ENCODE measurements around the gene CCNB2.
"Not testable (repeated sequence)": the region's sequence is repeated elsewhere in the genome, so short reads cannot be mapped to it uniquely, and the experiment has no call there.

CCNB2 gene

DNA sequence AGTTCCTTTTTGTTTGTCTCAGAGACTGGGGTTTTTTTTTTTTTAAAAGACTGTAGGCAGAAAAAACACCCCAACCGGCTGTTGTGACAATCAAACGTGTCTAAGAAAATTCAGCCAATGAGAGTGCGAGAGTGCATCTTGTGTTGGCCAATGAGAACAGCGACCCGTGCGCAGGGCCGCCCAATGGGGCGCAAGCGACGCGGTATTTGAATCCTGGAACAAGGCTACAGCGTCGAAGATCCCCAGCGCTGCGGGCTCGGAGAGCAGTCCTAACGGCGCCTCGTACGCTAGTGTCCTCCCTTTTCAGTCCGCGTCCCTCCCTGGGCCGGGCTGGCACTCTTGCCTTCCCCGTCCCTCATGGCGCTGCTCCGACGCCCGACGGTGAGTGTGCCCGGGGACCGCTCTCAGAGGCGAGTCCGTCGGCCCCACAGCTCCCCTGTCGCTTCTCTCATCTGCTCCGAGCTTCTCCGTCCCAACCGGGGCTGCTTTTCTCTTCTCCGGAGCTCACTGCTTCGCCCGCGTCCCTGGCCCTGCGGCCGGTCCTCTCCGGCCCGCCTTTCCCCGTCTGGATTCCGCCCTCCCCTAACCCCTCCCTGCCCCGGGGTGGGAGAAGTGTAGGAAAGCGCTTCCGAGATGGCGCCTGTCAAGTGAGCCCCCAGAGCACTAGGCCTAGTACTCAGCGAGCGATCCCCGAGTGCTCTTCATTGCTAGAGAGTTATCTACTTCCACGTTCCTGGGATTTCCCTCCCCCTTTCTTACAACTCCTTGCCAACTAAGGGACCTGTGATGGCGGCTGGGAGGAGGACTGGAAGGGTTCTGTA, at the start of gene CCNB2:
Gene CCNB2 (plus strand): TSS at position 235 of the 821 bp plus-strand sequence. CDS start 123 bp downstream, at position 358.
- peak; percentile 95 for DNase-seq

DNA sequence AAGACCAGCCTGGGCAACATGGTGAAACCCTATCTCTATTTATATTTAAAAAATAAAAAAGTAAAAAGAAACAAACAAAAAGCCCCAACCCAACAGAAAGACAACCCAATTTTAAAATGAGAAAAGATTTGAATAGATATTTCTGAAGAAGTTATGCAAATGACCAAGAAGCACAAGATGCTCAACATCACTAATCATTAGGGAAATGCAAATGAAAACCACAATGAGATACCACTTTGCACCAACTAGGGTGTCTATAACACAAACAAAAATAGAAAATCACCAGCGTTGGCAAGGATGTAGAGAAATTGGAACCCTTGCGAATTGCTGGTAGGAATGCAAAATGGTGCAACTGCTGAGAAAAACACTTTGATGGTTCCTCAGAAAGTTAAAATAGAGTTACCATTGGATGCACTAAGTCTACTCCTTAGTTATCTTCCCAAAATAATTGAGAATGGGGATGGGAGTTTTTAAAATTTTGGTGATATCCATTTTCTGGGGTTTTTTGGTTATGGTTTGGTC, 45.8 kb upstream of the CCNB2 start:
- no peak for DNase-seq

GRCh38 chr15:59060348-59060747, 44.6 kb upstream of the CCNB2 start:
- DNase-seq, result no peak

DNA sequence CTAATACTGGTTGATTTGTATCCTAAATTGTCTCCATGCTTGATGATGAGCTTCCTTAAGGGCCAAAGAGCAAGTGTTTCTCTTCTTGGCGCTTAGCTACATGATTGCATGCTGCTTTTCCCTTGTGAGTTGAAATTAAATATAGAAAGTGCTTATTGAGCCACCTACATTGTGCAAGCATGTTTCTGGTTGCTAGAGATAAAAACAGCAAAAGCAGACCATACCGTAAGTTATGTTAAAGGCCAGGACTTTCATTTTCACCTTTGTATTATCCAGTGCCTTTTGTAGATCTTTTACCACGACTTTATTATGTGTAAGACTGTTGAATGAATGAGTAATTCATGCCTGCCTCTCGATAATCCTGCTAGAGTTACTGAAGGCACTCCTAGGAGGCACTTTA, 41.9 kb upstream of the CCNB2 start:
- no peak for DNase-seq

- DNase-seq, result no peak
Measured at GRCh38 chr15:59069430-59069829, 35.5 kb upstream of the CCNB2 start.

DNA sequence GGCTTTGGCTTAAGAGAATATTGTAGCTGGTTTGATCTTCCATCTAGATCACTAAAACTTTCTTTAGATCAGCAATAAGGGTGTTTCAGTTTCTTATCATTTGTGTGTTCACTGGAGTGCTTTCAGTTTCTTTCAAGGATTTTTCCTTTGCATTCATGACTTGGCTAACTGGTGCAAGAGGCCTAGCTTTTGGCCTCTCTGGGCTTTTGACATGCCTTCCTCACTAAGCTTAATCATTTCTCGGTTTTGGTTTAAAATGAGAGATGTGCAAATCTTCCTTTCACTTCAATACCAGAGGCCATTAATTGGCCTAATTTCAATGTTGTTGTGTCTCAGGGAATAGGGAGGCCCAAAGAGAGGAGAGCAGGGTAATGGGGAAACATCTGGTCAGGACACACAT, 30.3 kb upstream of the CCNB2 start:
- no peak for DNase-seq

DNA sequence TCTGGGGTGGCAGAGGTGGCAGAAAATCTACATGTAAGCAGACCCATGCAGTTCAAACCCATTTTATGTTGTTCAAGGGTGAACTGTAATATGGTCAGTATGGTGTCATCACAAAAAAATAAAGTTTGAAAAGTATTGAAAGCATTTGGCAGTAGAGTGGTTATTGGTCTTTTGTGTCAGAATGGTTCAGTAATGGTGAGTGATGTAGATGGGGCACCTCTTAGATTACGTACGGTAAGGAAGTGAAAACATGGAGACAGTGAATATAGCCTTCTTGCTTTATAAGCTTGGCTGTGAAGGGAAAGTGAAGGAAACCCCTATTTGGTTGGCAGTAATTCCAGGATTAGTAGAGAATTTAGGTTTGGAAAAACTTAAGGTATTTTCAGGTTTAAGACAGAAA, 17.2 kb upstream of the CCNB2 start:
- DNase-seq, result no peak

DNA sequence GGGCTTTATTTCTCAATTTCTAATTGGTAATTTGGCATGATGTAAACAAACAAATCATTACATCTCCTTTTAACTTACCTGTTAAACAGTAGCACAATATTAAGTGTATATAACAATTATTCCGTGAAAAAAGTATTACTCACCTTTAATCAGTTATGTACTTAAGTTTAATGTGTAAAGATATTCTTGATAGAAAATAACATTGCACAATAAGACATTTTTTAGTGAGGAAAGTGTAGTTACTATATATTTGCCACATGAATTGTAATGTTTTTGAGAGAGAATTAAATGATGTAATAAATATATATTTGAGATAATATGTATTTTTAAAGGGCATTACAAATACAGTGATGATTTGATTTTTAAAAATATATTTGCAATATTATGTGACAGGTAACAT, 10.9 kb upstream of the CCNB2 start:
- DNase-seq, result no peak

GRCh38 chr15:59096429-59096828, 8.5 kb upstream of the CCNB2 start:
- no peak for DNase-seq

DNA sequence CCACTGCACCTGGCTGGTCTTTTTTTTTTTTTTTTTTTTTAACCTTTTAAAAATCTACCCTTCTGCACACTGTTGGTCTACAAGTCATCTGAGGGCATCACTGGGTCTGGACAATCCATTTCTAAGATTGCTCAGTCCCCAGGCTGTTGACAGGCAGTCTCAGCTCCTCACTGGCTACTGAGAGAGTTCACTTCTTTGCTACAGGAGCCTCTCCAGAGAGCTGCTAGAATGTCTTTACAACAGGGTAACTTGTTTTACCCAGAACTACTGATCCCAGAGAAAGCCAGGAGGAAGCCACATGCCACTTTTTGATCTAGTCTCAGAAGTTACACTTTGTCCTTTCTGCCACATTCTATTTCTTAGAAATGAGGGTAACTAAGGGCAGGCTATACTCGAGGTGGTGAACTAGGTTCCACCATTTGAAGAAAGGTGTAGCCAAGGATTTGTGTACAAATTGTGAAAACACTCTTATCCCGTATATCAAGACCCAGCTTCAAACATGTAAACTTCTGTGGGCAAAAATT, 5.7 kb upstream of the CCNB2 start:
- DNase-seq, result no peak

DNA sequence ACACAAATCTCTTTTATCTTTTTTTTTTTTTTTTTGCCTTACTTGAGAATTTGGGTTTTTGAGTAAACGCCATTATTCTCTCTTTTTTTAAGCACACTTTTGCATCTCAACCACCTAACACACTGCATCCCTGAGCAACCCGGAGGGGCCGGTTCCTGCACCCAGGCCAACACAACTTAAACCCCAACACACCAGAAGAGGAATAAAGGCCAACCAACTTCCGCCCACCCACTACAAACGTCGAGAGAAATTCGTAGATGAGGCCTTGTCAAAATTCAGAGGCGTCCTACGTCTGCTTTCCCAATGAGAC, 389 bp upstream of the CCNB2 start:
- no peak for DNase-seq

- DNase-seq, result no peak
Measured at GRCh38 chr15:59105854-59106253, 908 bp downstream of the CCNB2 start.

GRCh38 chr15:59111251-59111650, 6.3 kb downstream of the CCNB2 start:
- DNase-seq, result no peak

- DNase-seq, result no peak
Measured at GRCh38 chr15:59115047-59115446, 10.1 kb downstream of the CCNB2 start.

DNA sequence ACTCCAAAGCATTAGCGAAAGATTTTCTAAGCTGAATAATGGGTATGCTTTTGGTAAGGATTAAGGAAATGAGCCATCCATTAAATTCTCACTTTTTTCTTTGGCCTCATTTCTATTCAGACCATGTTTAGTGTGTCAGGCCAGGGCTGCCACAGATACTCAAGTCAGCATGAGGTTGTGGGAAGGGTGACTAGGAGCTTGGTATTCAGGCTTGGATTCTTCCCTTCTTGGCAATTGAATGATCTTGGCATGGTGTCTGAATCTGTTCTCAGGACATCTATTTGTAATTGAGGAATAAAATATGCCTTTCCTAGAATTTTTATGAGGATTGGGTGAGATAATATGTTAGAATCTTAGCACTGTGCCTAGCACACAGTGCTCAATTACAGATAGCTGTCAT, 11.2 kb downstream of the CCNB2 start:
- no peak for DNase-seq

DNA sequence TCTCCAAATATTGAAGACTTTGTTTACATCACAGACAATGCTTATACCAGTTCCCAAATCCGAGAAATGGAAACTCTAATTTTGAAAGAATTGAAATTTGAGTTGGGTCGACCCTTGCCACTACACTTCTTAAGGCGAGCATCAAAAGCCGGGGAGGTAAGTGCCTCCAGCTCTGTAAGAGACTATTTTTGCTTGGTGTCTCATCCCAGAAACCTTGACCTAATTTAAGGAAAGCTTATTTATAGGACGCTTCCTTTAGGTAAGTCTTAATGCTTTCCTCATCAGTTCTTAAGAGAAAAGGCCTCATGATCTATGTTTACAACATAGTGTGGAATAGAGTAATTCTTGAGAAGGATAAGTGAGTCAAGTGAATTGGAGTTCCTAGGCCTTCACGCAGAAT, 11.8 kb downstream of the CCNB2 start:
- no peak for DNase-seq

DNA sequence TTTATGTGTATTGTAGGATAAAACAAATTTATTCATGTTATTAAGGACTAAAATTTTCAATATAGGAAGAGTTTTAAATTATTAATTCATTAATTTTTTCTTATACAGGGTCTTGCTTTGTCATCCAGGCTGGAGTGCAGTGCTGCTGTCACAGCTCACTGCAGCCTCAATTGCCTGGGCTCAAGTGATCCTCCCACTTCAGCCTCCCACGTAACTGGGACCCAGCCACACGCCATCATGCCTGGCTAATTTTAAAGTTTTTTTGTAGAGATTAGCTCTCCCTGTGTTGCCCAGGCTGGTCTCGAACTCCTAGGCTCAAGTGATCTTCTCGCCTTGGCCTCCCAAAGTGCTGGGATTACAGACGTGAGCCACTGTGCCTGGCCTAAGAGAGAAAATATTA, 14.7 kb downstream of the CCNB2 start:
- no peak for DNase-seq

DNA sequence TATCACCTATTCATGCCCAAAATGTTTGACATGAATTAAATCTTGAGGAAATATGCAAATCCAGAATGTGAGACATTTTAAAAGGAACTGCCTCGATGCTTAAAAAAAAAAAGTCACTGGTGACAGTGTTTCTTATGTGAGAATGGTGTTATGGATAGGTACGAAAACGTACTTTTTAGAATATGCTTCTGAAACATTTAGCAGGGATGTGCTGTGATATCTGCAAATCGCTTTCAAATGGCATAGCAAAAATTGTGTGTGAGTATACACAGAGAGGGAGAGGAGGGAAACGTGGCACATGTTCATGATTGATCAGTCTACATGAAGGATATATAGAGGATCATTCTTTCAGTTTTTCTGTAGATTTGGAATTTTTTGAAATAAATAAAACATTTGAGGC, 16.0 kb downstream of the CCNB2 start:
- DNase-seq, result no peak

DNA sequence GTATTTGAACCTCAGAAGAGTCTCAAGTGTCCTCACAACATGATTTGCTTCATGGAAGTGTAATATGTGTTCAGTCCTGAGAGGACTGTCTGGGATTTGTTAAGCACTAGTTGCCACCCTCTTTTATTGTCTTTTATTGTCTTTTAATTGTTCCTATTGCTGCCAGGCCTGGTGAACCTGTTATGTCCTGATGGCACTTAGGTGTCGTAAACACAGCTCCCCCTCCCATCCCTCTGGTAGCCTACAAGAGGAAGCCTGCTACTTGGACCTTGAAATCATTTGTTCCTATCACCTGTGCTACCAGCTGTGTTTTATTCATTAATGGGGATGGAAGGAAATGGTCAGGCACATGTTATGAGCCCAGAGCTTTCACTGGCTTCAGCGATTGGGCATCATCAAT, 19.3 kb downstream of the CCNB2 start:
- DNase-seq, result no peak

DNA sequence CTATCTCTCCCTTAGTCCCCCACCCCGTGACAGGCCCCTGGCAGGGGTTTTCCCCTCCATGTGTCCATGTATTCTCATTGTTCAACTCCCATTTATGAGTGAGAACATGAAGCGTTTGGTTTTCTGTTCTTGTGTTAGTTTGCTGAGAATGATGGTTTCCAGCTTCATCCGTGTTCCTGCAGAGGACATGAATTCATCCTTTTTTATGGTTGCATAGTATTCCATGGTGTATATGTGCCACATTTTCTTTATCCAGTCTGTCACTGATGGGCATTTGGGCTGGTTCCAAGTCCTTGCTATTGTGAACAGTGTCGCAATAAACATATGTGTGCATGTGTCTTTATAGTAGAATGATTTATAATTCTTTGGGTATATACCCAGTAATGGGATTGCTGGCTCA, 20.7 kb downstream of the CCNB2 start:
- not testable (repeated sequence) for DNase-seq

DNA sequence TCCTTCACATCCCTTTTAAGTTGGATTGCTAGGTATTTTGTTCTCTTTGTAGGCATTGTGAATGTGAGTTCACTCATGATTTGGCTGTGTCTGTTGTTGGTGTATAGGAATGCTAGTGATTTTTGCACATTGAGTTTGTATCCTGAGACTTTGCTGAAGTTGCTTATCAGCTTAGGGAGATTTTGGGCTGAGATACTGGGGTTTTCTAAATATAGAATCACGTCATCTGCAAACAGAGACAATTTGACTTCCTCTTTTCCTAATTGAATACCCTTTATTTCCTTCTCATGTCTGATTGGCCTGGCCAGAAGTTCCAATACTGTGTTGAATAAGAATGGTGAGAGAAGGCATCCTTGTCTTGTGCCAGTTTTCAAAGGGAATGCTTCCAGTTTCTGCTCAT, 22.3 kb downstream of the CCNB2 start:
- not testable (repeated sequence) for DNase-seq

GRCh38 chr15:59131456-59131855, 26.5 kb downstream of the CCNB2 start:
- no peak for DNase-seq

DNA sequence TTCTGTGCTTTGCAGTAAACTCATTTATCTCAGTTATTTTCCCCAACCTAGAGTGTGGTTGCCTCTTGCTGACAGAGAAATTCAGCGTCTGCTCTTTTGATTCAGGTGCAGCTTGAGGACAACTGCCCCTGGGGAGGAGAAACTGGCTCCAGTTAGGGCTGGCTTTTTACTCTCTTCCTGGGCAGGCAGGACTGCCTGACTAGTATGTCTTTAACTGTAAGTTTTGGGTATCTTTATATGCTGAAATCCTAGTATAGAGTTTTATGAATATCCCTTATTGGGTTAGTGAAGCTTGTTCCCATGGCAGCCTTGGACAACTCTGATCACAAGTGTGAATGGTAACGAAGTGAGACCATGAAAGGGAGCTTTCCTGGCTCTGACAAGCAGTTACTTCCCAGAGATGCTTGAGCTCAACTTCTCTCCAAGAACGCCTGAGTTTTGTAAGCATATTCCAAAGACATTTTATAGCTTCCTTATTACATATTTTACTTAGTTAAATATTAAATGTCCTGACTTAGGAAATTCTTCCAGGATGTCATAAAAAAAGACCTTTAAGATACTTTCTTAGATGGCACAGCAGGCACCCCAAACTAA, 27.1 kb downstream of the CCNB2 start:
- DNase-seq, result no peak

DNA sequence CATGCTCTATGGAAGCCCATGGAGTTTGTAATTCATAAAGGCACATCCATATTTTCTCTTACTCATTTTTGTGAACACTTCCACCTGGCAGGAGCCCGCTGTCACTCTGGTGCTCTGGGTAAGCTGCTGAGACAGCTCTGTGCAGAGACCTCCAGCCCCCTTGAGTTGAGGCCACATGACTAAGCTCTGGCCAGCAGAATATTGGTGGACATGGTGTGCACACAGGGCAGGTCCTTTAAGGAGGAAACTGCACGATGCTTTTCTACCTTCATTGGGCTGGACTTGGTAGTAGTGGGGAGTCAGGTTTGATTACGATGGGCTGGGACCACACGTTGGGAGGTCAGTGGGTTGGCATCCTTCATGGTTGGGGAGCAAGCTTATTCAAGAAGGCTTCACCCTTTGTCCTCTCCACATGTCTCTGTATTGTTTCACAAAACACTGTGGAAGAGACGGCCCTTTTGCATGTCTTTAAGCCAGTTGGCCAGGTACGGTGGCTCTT, 29.0 kb downstream of the CCNB2 start:
- no peak for DNase-seq
